Fibroblast of skin of back (primary cell): ENCODE measurements around the gene TBC1D16.

Source experiments
- DNase-seq: peaks from one replicate; pipeline ENCODE4 v3.0.0-alpha.2; 2013

The TBC1D16 gene

GRCh38 chr17:79925242-79925957 is 110.3 kb downstream of the TBC1D16 start:
- DNase-seq: peak; percentile 21

- DNase-seq: no peak
Measured at GRCh38 chr17:79924639-79924976, 111.1 kb downstream of the TBC1D16 start.

GRCh38 chr17:79923974-79924638 is 111.6 kb downstream of the TBC1D16 start:
- no peak for DNase-seq

- DNase-seq: no peak
Measured at GRCh38 chr17:79922798-79923197, 112.9 kb downstream of the TBC1D16 start.

- DNase-seq: no peak
Measured at GRCh38 chr17:79922116-79922601, 113.5 kb downstream of the TBC1D16 start.

- no peak for DNase-seq
Measured at GRCh38 chr17:79921411-79922115, 114.1 kb downstream of the TBC1D16 start.

- DNase-seq: no peak
Measured at GRCh38 chr17:79920751-79921410, 114.8 kb downstream of the TBC1D16 start.

GRCh38 chr17:79919862-79920720 is 115.6 kb downstream of the TBC1D16 start:
- DNase-seq: no peak

- DNase-seq: no peak
Measured at GRCh38 chr17:79919164-79919585, 116.5 kb downstream of the TBC1D16 start.

GRCh38 chr17:79918581-79919163 is 117.0 kb downstream of the TBC1D16 start:
- DNase-seq: no peak

- DNase-seq: no peak
Measured at GRCh38 chr17:79917902-79918484, 117.7 kb downstream of the TBC1D16 start.

GRCh38 chr17:79916991-79917901 is 118.4 kb downstream of the TBC1D16 start:
- no peak for DNase-seq

- DNase-seq: no peak
Measured at GRCh38 chr17:79916506-79916905, 119.2 kb downstream of the TBC1D16 start.

GRCh38 chr17:79915850-79916430 is 119.7 kb downstream of the TBC1D16 start:
- DNase-seq: peak; percentile 18

- no peak for DNase-seq
Measured at GRCh38 chr17:79914813-79915740, 120.6 kb downstream of the TBC1D16 start.

- no peak for DNase-seq
Measured at GRCh38 chr17:79913896-79914812, 121.5 kb downstream of the TBC1D16 start.

GRCh38 chr17:79913451-79913850 is 122.2 kb downstream of the TBC1D16 start:
- DNase-seq: no peak
